ENCODE data around the gene PSMB11.

PSMB11 gene

DNA sequence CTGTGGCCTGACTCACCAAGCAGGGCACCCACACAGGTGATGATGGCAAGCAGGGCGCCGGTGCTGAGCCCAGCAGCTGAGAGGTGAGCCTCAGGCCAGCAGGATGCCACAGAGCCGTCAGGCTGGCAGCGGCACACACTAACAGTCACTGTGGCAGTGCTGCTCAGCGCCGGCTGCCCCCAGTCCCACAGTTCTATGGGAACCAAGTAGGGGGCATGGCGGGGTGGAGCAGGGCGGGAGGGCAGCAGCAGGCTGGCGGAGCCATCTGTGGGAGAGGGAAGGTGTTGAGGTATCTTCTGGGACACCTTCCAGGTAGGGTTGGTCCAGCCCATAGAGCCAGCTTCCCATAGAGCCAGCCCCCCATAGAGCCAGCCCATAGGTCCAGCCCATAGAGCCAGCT lies 7.0 kb downstream of the PSMB11 start:
- H4K20me1 ChIP-seq (ENCODE audit: control insufficient read depth, insufficient read depth, low read depth, low read length): no peaks in the 10 kb centered on the region
- H3K9me2 ChIP-seq (replicated peaks; ENCODE audit: control insufficient read depth, low read length): no peaks in the 10 kb centered on the region
- H3K27me3 ChIP-seq (ENCODE audit: control insufficient read depth, low read length): no peaks in the 10 kb centered on the region
- H3K4me3 ChIP-seq (ENCODE audit: low read length): no peak overlapping the region
- H3K4me2 ChIP-seq (ENCODE audit: low read length): no peak overlapping the region
- no peaks in the 10 kb centered on the region for H3K4me1 ChIP-seq (ENCODE audit: control insufficient read depth, low read length)
- no peaks in the 10 kb centered on the region for H3K36me3 ChIP-seq (ENCODE audit: control insufficient read depth, low read length)
- H3F3A ChIP-seq (ENCODE audit: control insufficient read depth, insufficient read depth): no peaks in the 10 kb centered on the region
- H3K9me3 ChIP-seq (ENCODE audit: control insufficient read depth, insufficient read depth, low read length): no peaks in the 10 kb centered on the region
- no peak overlapping the region for H3K27ac ChIP-seq (ENCODE audit: low read depth, low read length)
- TF ChIP-seq EZH2phosphoT487 (IDR thresholded peaks at IDR 0.05; ENCODE audit: borderline replicate concordance, low read length): no peak
- TF ChIP-seq, protein P1, sequence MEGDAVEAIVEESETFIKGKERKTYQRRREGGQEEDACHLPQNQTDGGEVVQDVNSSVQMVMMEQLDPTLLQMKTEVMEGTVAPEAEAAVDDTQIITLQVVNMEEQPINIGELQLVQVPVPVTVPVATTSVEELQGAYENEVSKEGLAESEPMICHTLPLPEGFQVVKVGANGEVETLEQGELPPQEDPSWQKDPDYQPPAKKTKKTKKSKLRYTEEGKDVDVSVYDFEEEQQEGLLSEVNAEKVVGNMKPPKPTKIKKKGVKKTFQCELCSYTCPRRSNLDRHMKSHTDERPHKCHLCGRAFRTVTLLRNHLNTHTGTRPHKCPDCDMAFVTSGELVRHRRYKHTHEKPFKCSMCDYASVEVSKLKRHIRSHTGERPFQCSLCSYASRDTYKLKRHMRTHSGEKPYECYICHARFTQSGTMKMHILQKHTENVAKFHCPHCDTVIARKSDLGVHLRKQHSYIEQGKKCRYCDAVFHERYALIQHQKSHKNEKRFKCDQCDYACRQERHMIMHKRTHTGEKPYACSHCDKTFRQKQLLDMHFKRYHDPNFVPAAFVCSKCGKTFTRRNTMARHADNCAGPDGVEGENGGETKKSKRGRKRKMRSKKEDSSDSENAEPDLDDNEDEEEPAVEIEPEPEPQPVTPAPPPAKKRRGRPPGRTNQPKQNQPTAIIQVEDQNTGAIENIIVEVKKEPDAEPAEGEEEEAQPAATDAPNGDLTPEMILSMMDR (IDR thresholded peaks at IDR 0.05; ENCODE audit: low read depth, low read length, poor library complexity, severe bottlenecking): no peak
- no peaks in the 10 kb centered on the region for H3K79me2 ChIP-seq (ENCODE audit: control insufficient read depth, low read length)

DNA sequence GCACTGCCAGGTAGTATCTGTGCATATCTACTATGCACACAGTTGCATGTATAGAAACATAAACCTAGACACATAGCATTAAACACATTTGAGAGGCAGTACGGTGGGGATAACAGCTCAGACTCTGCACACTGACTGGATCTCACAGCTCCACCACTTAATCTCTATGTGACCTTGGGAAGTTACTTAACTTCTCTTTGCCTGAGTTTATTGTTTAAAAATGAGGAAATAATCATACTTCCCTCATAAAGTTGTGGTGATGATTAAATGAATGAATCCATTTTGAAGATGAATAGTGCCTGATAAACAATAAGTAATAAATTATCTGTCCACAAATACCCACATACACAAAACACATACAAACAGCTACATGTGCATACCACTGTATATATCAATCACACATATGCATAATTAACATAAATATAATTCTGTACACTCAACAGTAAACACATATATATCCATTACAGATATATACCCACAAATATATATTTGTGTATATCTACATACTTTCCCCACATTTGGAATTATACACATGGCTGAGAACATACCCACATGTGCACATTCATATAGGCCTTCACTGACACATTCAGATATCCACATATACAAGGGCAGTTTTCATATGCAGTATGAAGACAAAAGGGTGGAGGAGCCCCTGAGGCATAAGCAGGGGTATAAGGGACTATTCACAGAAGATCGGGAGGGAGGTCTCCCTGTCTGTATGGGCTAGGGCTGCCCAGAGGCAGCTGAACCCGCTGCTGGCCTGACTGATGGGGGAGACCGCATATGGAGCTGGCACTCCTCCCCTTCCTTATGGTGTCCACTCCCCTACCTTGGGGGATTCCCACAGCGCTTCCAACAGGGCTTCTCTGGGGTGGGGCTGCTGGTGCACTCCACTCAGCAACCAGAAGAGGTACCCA lies 9.4 kb downstream of the PSMB11 start:
- Histone ChIP-seq H3K36me3 (ENCODE audit: control insufficient read depth, low read length) (no peaks in the 10 kb centered on the region), H3K9me3 (ENCODE audit: control insufficient read depth, insufficient read depth, low read length) (no peaks in the 10 kb centered on the region), H4K20me1 (ENCODE audit: control insufficient read depth, insufficient read depth, low read depth, low read length) (no peaks in the 10 kb centered on the region), H3K27ac (ENCODE audit: low read depth, low read length) (no peak overlapping the region), H3F3A (ENCODE audit: control insufficient read depth, insufficient read depth) (no peaks in the 10 kb centered on the region), H3K4me1 (ENCODE audit: control insufficient read depth, low read length) (peaks cover 7% of the 10 kb centered on the region), H3K4me3 (ENCODE audit: low read length) (no peak overlapping the region), H3K9me2 (replicated peaks; ENCODE audit: control insufficient read depth, low read length) (no peaks in the 10 kb centered on the region), H3K4me2 (ENCODE audit: low read length) (no peak overlapping the region), H3K79me2 (ENCODE audit: control insufficient read depth, low read length) (no peaks in the 10 kb centered on the region), H3K27me3 (ENCODE audit: control insufficient read depth, low read length) (peaks cover under 1% of the 10 kb centered on the region; the same call in 1 of the 2 replicates)
- no peak for TF ChIP-seq EZH2phosphoT487 (IDR thresholded peaks at IDR 0.05; ENCODE audit: borderline replicate concordance, low read length)
- TF ChIP-seq, protein P1 (IDR thresholded peaks at IDR 0.05; ENCODE audit: low read depth, low read length, poor library complexity, severe bottlenecking): no peak

DNA sequence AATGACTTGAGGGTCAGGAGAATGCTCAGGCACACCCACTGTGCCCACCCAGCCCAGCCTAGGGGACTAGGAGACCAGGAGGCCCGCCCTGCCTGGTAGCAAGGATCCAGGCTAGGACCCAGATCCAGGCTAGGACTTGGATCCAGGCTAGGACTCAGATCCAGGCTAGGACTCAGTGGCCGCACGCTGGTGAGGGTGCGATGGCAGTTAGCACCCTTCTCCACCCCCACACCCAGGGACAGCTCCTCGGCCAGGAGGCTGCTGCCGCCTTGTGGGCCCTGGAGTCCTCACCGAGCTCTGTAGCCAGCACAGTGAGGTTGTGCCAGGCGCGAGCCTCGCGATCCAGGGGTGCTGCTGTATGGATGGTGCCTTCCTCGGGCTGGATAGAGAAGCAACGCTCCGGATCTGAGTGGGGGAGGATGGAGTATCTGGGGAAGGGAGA lies 10.2 kb downstream of the PSMB11 start:
- Histone ChIP-seq H3K27ac (ENCODE audit: low read depth, low read length) (no peak overlapping the region), H3K4me3 (ENCODE audit: low read length) (no peak overlapping the region), H3K9me3 (ENCODE audit: control insufficient read depth, insufficient read depth, low read length) (no peaks in the 10 kb centered on the region), H3K27me3 (ENCODE audit: control insufficient read depth, low read length) (peaks cover 6% of the 10 kb centered on the region; the same call in 1 of the 2 replicates), H3K4me2 (ENCODE audit: low read length) (no peak overlapping the region), H3K79me2 (ENCODE audit: control insufficient read depth, low read length) (no peaks in the 10 kb centered on the region), H3F3A (ENCODE audit: control insufficient read depth, insufficient read depth) (no peaks in the 10 kb centered on the region), H3K9me2 (replicated peaks; ENCODE audit: control insufficient read depth, low read length) (no peaks in the 10 kb centered on the region), H3K4me1 (ENCODE audit: control insufficient read depth, low read length) (peaks cover 15% of the 10 kb centered on the region), H4K20me1 (ENCODE audit: control insufficient read depth, insufficient read depth, low read depth, low read length) (no peaks in the 10 kb centered on the region), H3K36me3 (ENCODE audit: control insufficient read depth, low read length) (no peaks in the 10 kb centered on the region)
- no peak for TF ChIP-seq EZH2phosphoT487 (IDR thresholded peaks at IDR 0.05; ENCODE audit: borderline replicate concordance, low read length)
- TF ChIP-seq, protein P1 (IDR thresholded peaks at IDR 0.05; ENCODE audit: low read depth, low read length, poor library complexity, severe bottlenecking): no peak
